ENCODE results near the gene MORN1. TPM values are rescaled to one million over a fixed set of nuclear protein-coding genes. Genes with fewer than 3 reads are reported as not detected.

MORN1 gene
- total and polyA plus RNA-seq, 9 of the 15 experiments (the other 6 are each of a cell fraction or from before 2014, with no cell fraction given) = 0.24 to 9.3 (median 4.2) TPM

DNA sequence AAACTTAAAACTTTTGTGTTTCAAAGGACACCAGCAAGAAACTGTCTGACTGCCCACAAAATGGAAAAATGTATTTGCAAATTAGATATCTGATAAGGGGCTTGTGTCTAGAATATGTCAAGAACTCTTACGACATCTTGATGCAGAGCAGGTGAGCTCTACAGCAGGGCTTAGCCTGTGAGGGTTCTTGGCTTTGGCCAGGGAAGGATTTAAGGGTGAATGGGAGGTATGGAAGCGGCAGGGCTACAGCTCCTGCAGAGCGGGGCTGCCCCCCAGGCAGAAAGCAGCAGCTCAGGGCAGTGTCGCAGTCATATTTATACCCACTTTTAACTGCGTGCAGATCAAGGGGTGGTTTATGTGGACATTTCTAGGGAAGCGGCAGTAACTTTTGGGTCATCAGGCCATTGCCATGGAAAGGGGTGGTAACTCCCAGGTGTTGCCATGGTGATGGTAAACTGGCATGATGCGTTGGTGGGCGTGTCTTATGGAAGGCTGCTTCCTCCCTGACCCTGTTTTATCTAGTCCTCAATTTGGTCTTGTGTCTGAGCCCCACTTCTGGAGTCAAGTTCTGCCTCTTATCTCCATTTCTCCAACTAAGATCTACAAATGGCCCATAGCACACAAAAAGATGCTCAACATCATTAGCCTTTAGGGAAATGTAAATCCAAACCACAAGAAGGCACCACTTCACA, 23.2 kb downstream of the MORN1 start:
- DNase-seq (ENCODE audit: extremely low read depth in 1 of 4, low spot score in 3 of 4) = peak in 1 of 4 experiments; percentile 38
- H3K27me3 ChIP-seq (ENCODE audit: control insufficient read depth in 2 of 2, insufficient read depth in 2 of 2, low read length in 2 of 2) = peaks cover 21 to 44% of the 10 kb centered on the region in 2 experiments
- in situ Hi-C loops (cut with MboI) (no loop called here), intact Hi-C loops (cut with micrococcal nuclease) (no loop called here)
- no peak overlapping the region for H2AFZ ChIP-seq (ENCODE audit: low read depth, low read length)
- H3K4me3 ChIP-seq = no peak overlapping the region
- H3K4me2 ChIP-seq (ENCODE audit: insufficient read depth, low read length) = no peak overlapping the region
- H3K27ac ChIP-seq (ENCODE audit: extremely low read depth, low read depth, low read length) = no peak overlapping the region
- no peaks in the 10 kb centered on the region; the same call in 1 of the 2 replicates for H3K9me3 ChIP-seq (replicated peaks; ENCODE audit: control insufficient read depth, insufficient read depth, low read depth, low read length)
- peak; percentile 74 for ATAC-seq
- no peaks in the 10 kb centered on the region for H3K79me2 ChIP-seq (ENCODE audit: control insufficient read depth, insufficient read depth, low read length)
- H3K36me3 ChIP-seq (ENCODE audit: control insufficient read depth, insufficient read depth, low read length) = no peaks in the 10 kb centered on the region
- 0 out of 2 replicates have a peak, but pooled peaks have one; percentile 52 for TF ChIP-seq MECOM (CRISPR knock-in tag; IDR thresholded peaks at IDR 0.05)
- no peak for TF ChIP-seq FOXJ2 (tag; IDR thresholded peaks at IDR 0.05)
- no peak for TF ChIP-seq ZNF197 (CRISPR knock-in tag; IDR thresholded peaks at IDR 0.05; ENCODE audit: low read depth)
- TF ChIP-seq CTBP1 (IDR thresholded peaks at IDR 0.05; ENCODE audit: borderline replicate concordance) = 0 out of 2 replicates have a peak, but pooled peaks have one; percentile 31
- TF ChIP-seq, protein P1, sequence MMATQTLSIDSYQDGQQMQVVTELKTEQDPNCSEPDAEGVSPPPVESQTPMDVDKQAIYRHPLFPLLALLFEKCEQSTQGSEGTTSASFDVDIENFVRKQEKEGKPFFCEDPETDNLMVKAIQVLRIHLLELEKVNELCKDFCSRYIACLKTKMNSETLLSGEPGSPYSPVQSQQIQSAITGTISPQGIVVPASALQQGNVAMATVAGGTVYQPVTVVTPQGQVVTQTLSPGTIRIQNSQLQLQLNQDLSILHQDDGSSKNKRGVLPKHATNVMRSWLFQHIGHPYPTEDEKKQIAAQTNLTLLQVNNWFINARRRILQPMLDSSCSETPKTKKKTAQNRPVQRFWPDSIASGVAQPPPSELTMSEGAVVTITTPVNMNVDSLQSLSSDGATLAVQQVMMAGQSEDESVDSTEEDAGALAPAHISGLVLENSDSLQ (IDR thresholded peaks at IDR 0.05) = peak; percentile 40
- TF ChIP-seq RFX1 (IDR thresholded peaks at IDR 0.05) = peak; percentile 92
- TF ChIP-seq ZBTB8A (IDR thresholded peaks at IDR 0.05; ENCODE audit: partially characterized antibody) = no peak
- BruUV-seq (replicated peaks) = no TSS peak
- no peak overlapping the region for H3K9ac ChIP-seq (ENCODE audit: insufficient read depth in 1 of 2, low read depth in 2 of 2, low read length in 2 of 2)
- no peaks in the 10 kb centered on the region; the same call in 1 of the 2 replicates for H4K20me1 ChIP-seq (replicated peaks; ENCODE audit: control insufficient read depth, insufficient read depth, low read length)
- H3K4me1 ChIP-seq (replicated peaks in 1 of 2; ENCODE audit: control insufficient read depth in 2 of 2, insufficient read depth in 2 of 2, low read length in 2 of 2) = peaks cover 0 to 8% of the 10 kb centered on the region in 2 experiments; a peak in 2 of 5 replicates
- WGBS (ENCODE audit: insufficient coverage, low coverage, missing lambda C conversion rate) = 16% methylated on average over 8 of the region's 8 CpGs
- H3K9me1 ChIP-seq (ENCODE audit: control insufficient read depth, insufficient read depth, low read length) = no peaks in the 10 kb centered on the region
- POLR2A ChIA-PET = interaction anchor here (0.6 to 0.9 kb wide), 2 partner anchors 9 to 203 kb away, joined by 3 read pairs; no protein-coding TSS in a partner anchor
- CTCF ChIA-PET (ENCODE audit: low intra/inter-chr PET ratio) = no interaction called here
- FAIRE-seq = no peak

Measured in K562 (cell line).